Right lobe of liver (tissue), 6 donors: Measurements from ENCODE around the gene TAF11. TPM values are rescaled to one million over a fixed set of nuclear protein-coding genes. Genes with fewer than 3 reads are reported as not detected.
A peak's percentile ranks its signal among the peaks of the same experiment; 100 is the strongest.

Source experiments
- ATAC-seq, 4 donors: fragments of 200-7000 bp; cut with Tn5 transposase; one replicate each; pipeline ENCODE4 v1.9.1; 2020; ENCODE audit warnings: mild to moderate bottlenecking in 4 of 4, moderate library complexity in 4 of 4
- DNase-seq, 3 donors: peaks; one replicate each; pipeline ENCODE4 v3.0.0-alpha.2; 2020
- H3K27ac ChIP-seq, 3 donors: fragments of 200-600 bp; one replicate each; pipeline ENCODE4 v1.8.0; 2022
- H3K27me3 ChIP-seq, 2 donors: fragments of 200-600 bp; one replicate each; pipeline ENCODE4 v1.8.0; 2022
- H3K36me3 ChIP-seq, 4 donors: fragments of 200-600 bp; sonication (generic) in 1 of 4; one replicate each; pipeline versions ENCODE4 v1.5.1 to v1.8.0; 2017 to 2022; ENCODE audit warnings: control low read depth in 1 of 4
- H3K4me1 ChIP-seq, 4 donors: fragments of 200-600 bp; sonication (generic) in 1 of 4; one replicate each; pipeline versions ENCODE4 v1.5.1 to v1.8.0; 2017 to 2022; ENCODE audit warnings: control low read depth in 1 of 4
- H3K4me3 ChIP-seq, 3 donors: fragments of 200-600 bp; one replicate each; pipeline ENCODE4 v1.8.0; 2022
- H3K9me3 ChIP-seq, 4 donors: fragments of 200-600 bp; sonication (generic) in 1 of 4; one replicate each; pipeline versions ENCODE4 v1.5.1 to v1.8.0; 2017 to 2022; ENCODE audit warnings: control low read depth in 1 of 4
- POLR2A ChIP-seq: fragments of 450-650 bp; IDR thresholded peaks from one replicate; pipeline ENCODE4 v1.6.1; 2017; ENCODE audit warnings: antibody characterized with exemption, mild to moderate bottlenecking
- WGBS: methylation state at CpG from one replicate; pipeline ENCODE4 v1.1.6; 2018; ENCODE audit warnings: low coverage, low lambda C conversion rate; ENCODE audit not compliant: insufficient coverage; ENCODE audit errors: missing lambda C conversion rate; 5-methylcytosine and 5-hydroxymethylcytosine counted together
- intact Hi-C, 2 donors: fragments of 100-400 bp; cut with DNase I; formaldehyde crosslinking; loops; one replicate each; pipeline versions ENCODE4 v1.11.2 to v1.14.1; 2022
- total RNA-seq, 6 experiments: library from RNA; depleted of rRNA in 2 of 6; stranded (reverse); fragments of >200 nt in 2 of 6; fragmentation: NEBNext Ultra II Directional in 3 of 6; extraction: Animal tissue kit (Norgen Biotek cat#: 25700) in 3 of 6; gene quantifications; one replicate each; pipeline versions ENCODE4 v1.1.0 to v1.2.4, GENCODE V29; 2016 to 2023
- TF ChIP-seq, protein P1 (sequence below), 4 donors: fragments of 200-600 bp in 3 of 4; fragments of 450-650 bp in 1 of 4; IDR thresholded peaks; one replicate each; pipeline versions ENCODE4 v1.5.1 to v1.8.0; 2016 to 2022; ENCODE audit warnings: antibody characterized with exemption in 4 of 4, mild to moderate bottlenecking in 2 of 4
- donor health status: DM: no; HTN: yes; CAD: no.
- donor health status: DM: no; HTN: no; CAD: no.
- donor health status: DM: no; HTN: no; CAD: no.
- donor health status: DM: no; HTN: yes; CAD: no.
- donor health status: DM: no; HTN: yes; CAD: no.

TAF11 gene
- total RNA-seq, 6 experiments from 2014 or later, result 8.9 to 13.4 (median 10.3) TPM

DNA sequence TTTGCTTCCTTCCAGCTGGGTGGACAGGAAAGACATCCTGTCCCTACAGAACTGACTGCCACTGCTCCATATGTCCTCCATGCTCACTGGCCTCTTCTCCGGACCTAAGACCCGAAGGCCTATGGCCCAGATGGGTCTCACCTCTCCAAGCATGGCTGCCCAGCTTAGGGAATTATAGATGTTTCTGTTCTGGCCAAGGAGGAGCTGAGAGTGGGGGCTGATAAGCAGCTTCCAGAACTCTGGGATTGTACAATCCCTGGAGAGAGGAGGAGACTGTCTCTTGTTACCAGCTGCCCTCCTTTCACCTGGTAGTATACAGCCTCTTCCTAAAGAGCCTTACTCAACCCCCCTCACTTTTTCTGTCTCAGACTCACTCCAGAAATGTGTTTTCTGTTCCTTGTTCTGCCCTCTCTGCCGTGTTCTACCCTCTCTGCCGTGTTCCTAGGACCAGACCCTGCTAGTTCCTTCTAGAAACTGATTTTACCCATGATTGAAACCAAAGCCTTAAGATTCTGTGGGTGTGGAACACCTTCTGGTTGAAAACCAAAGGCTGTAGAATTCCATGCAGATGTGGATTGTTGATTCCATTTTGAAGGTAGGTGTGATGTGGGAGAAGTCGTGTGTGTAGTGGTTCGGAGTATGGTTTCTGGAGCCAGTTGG lies 29.9 kb upstream of the TAF11 start:
- WGBS, result 79% methylated on average over 6 of the region's 6 CpGs
- H3K27ac ChIP-seq, result peak overlapping the region in 1 of 3 donors; percentile 53
- no peaks in the 10 kb centered on the region for H3K4me1 ChIP-seq
- intact Hi-C loops, result no loop called here
- no peak overlapping the region for H3K4me3 ChIP-seq
- H3K36me3 ChIP-seq, result no peaks in the 10 kb centered on the region
- ATAC-seq (peak in 2 of 4 donors; percentile 38 to 45), DNase-seq (no peak)
- H3K27me3 ChIP-seq, result no peaks in the 10 kb centered on the region
- no peaks in the 10 kb centered on the region for H3K9me3 ChIP-seq
- TF ChIP-seq, protein P1, sequence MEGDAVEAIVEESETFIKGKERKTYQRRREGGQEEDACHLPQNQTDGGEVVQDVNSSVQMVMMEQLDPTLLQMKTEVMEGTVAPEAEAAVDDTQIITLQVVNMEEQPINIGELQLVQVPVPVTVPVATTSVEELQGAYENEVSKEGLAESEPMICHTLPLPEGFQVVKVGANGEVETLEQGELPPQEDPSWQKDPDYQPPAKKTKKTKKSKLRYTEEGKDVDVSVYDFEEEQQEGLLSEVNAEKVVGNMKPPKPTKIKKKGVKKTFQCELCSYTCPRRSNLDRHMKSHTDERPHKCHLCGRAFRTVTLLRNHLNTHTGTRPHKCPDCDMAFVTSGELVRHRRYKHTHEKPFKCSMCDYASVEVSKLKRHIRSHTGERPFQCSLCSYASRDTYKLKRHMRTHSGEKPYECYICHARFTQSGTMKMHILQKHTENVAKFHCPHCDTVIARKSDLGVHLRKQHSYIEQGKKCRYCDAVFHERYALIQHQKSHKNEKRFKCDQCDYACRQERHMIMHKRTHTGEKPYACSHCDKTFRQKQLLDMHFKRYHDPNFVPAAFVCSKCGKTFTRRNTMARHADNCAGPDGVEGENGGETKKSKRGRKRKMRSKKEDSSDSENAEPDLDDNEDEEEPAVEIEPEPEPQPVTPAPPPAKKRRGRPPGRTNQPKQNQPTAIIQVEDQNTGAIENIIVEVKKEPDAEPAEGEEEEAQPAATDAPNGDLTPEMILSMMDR (IDR thresholded peaks at IDR 0.05), result no peak
- TF ChIP-seq POLR2A, result no peak

DNA sequence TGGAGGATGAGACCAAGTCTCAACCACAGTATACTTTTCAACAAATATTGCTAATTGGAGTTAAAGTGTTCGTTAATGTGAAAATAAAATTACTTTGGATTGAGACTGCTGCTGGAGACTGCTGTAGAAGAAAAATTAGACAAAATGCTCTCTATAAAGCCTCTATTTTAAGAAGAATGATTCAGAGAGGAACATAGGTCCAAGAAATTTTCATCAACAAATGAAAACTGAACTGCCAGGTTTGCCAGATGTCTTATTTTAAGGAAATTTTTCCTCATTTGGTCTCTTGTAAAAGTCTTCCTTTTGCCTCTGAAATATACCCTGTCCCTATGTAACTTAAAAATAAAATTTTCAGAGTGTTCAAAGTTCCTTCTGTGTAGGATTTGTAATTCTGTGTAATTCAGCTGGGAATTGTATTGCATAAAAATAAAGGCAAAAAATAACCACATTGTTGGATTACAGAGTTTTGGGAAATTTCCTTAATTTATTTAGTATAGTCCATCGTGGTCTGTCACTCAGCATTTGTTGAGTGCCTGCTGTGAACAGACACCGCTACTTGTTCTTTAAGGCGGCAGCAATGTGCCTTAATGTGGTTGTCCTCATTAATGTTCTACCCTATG lies 28.6 kb upstream of the TAF11 start:
- Histone ChIP-seq H3K27me3 (no peaks in the 10 kb centered on the region), H3K4me3 (no peak overlapping the region), H3K36me3 (no peaks in the 10 kb centered on the region), H3K9me3 (no peaks in the 10 kb centered on the region), H3K4me1 (no peaks in the 10 kb centered on the region), H3K27ac (peak overlapping the region in 1 of 3 donors; percentile 53)
- ATAC-seq, result no peak
- WGBS, result 91% methylated on average over 4 of the region's 4 CpGs
- intact Hi-C loops, result no loop called here
- TF ChIP-seq POLR2A, result no peak
- TF ChIP-seq, protein P1 (IDR thresholded peaks at IDR 0.05), result no peak
- DNase-seq, result no peak

DNA sequence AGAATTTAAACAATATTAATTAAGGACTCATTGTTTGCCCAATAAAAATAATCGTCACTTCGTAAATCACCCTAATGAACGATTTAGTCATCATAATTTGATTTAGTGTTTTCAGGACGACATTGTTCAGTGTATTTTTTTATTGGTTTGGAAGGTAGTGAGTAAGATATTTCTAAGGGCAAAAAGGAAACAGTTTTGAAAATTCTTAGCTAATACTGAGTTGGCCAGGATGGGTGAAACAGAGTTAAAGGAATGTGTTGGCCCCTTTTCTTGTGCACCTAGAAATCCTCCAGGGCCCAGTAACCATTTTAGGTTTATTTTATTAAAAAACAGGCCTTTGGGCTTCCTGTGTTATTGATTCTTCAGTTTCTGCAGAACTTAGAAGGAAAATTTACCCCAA lies 26.5 kb upstream of the TAF11 start:
- intact Hi-C loops, result no loop called here
- TF ChIP-seq, protein P1 (IDR thresholded peaks at IDR 0.05), result no peak
- TF ChIP-seq POLR2A, result no peak
- no peak for DNase-seq

DNA sequence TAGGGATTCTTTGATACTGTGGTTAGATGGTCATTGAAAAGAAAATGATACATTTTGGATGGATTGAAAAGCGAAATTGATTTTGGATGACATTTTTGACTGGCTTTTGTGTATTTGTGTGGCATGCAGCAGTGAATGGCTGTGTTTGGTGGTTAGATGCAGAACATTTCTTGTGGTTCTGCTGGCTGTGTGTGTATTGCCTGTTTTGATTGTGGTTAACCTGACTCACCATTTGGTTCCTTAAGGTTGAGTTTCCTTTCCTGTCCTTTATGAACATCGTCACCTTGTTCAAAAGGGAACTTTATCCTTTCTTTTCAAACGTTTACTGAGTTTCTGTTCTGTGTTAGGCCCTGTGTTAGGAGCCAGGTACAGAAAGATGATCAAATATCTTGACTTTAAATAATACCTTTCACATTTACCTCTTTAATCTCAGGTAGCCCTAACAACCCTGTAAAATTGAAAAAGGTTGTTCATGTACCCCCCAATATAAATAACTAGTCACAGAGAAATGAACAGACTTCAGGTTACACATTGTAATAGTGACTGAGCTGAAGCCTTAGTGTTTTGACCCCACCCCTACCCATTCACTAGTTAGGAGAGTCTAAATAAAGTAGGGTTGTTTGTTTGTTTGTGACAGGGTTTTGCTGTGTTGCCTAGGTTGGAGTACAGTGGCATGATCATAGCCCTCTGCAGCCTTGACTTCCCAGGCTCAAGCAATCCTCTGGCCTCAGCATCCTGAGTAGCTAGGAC lies 25.0 kb upstream of the TAF11 start:
- H3K4me3 ChIP-seq, result no peak overlapping the region
- 53% methylated on average over 3 of the region's 3 CpGs for WGBS
- intact Hi-C loops, result no loop called here
- TF ChIP-seq, protein P1 (IDR thresholded peaks at IDR 0.05), result no peak
- no peak for TF ChIP-seq POLR2A
- no peaks in the 10 kb centered on the region for H3K9me3 ChIP-seq
- no peaks in the 10 kb centered on the region for H3K36me3 ChIP-seq
- DNase-seq (no peak), ATAC-seq (no peak)
- no peaks in the 10 kb centered on the region for H3K27me3 ChIP-seq
- H3K4me1 ChIP-seq, result no peaks in the 10 kb centered on the region
- no peak overlapping the region for H3K27ac ChIP-seq

More for the DNA sequence above, 26.5 kb upstream of the TAF11 start:
- no peak for ATAC-seq
- H3K27ac ChIP-seq, result no peak overlapping the region
- H3K36me3 ChIP-seq, result no peaks in the 10 kb centered on the region
- no peaks in the 10 kb centered on the region for H3K4me1 ChIP-seq
- H3K4me3 ChIP-seq, result no peak overlapping the region
- H3K9me3 ChIP-seq, result no peaks in the 10 kb centered on the region
- WGBS, result 79% methylated on average over 4 of the region's 4 CpGs
- H3K27me3 ChIP-seq, result no peaks in the 10 kb centered on the region
